MCF 10A (cell line): Measurements from ENCODE around the gene COL21A1. TPM values are rescaled to one million over a fixed set of nuclear protein-coding genes. Genes with fewer than 3 reads are reported as not detected.

ENCODE experiments used
- BruUV-seq: library from RNA; stranded (reverse); fragments of 400-500 nt; replicated peaks from 2 replicates; lab custom pipeline; 2021; lab: Mats Ljungman, UMichigan
- CTCF ChIA-PET: fragments of 300-600 bp; sonication (Branson Sonifier 250); formaldehyde crosslinking; extraction: SDS; loops from one replicate; lab custom pipeline; 2021; ENCODE audit warnings: antibody characterized with exemption, inconsistent platforms; lab: Yijun Ruan, JAX
- POLR2A ChIA-PET: fragments of 300-600, 350-650 bp; sonication (Branson Sonifier 250); formaldehyde crosslinking; extraction: SDS; loops from one replicate; lab custom pipeline; 2020; ENCODE audit warnings: antibody characterized with exemption, inconsistent platforms; lab: Yijun Ruan, JAX
- DNase-seq: peaks from one replicate; pipeline ENCODE4 v3.0.0-alpha.2; 2018; ENCODE audit not compliant: unreplicated experiment
- H3K27ac Mint-ChIP-seq: one replicate; pipeline ENCODE4 v1.8.0; 2022; ENCODE audit warnings: mild to moderate bottlenecking, low read depth, mixed read lengths; ENCODE audit not compliant: unreplicated experiment
- H3K27me3 Mint-ChIP-seq: one replicate; pipeline ENCODE4 v1.8.0; 2022; ENCODE audit warnings: mixed read lengths; ENCODE audit not compliant: insufficient read depth, unreplicated experiment
- H3K36me3 Mint-ChIP-seq: one replicate; pipeline ENCODE4 v1.8.0; 2022; ENCODE audit warnings: mild to moderate bottlenecking, moderate library complexity, mixed read lengths; ENCODE audit not compliant: insufficient read depth, unreplicated experiment
- H3K4me1 Mint-ChIP-seq: one replicate; pipeline ENCODE4 v1.8.0; 2022; ENCODE audit warnings: mixed read lengths; ENCODE audit not compliant: insufficient read depth, unreplicated experiment
- H3K4me3 Mint-ChIP-seq: one replicate; pipeline ENCODE4 v1.8.0; 2022; ENCODE audit warnings: mild to moderate bottlenecking, moderate library complexity, mixed read lengths; ENCODE audit not compliant: unreplicated experiment
- H3K9me3 Mint-ChIP-seq: one replicate; pipeline ENCODE4 v1.8.0; 2022; ENCODE audit warnings: mixed read lengths; ENCODE audit not compliant: unreplicated experiment
- CTCF ChIP-seq: fragments of 200-600 bp; IDR thresholded peaks from one replicate; pipeline ENCODE4 v1.8.0; 2022; ENCODE audit warnings: antibody characterized with exemption, mild to moderate bottlenecking; ENCODE audit not compliant: unreplicated experiment
- intact Hi-C: fragments of 100-400 bp; cut with micrococcal nuclease; formaldehyde crosslinking; loops from 2 replicates; pipeline ENCODE4 v1.14.1; 2022
- total RNA-seq: library from RNA; stranded (reverse); gene quantifications from 2 replicates; pipeline ENCODE4 v1.2.3, GENCODE V29; 2022

Gene COL21A1
- total RNA-seq, 1 experiment from 2014 or later: 1.8 TPM

GRCh38 chr6:56093776-56094175 lies 153.6 kb downstream of the COL21A1 start:
- DNase-seq: no peak
- ChIA-PET CTCF (interaction anchor here (0.7 kb wide), 1 partner anchor 486 kb away, joined by 5 read pairs; no protein-coding TSS in a partner anchor), POLR2A (interaction anchor here (0.6 kb wide), 1 partner anchor 76 kb away, joined by 3 read pairs; no protein-coding TSS in a partner anchor)
- no TSS peak for BruUV-seq
- Mint-ChIP-seq H3K27ac (no peak overlapping the region), H3K27me3 (no peaks in the 10 kb centered on the region), H3K36me3 (no peaks in the 10 kb centered on the region), H3K4me1 (peaks cover 8% of the 10 kb centered on the region), H3K9me3 (peaks cover 7% of the 10 kb centered on the region), H3K4me3 (no peak overlapping the region)
- intact Hi-C loops: no loop called here
- TF ChIP-seq CTCF: no peak

GRCh38 chr6:56091159-56091869 lies 156.1 kb downstream of the COL21A1 start:
- Mint-ChIP-seq H3K27me3 (no peaks in the 10 kb centered on the region), H3K4me1 (peaks cover 8% of the 10 kb centered on the region), H3K36me3 (no peaks in the 10 kb centered on the region), H3K4me3 (no peak overlapping the region), H3K9me3 (peaks cover 16% of the 10 kb centered on the region), H3K27ac (peak overlapping the region; percentile 67)
- ChIA-PET POLR2A (interaction anchor here (0.7 to 1.8 kb wide), 2 partner anchors 9 to 21 kb away, joined by 3 to 7 read pairs; no protein-coding TSS in a partner anchor), CTCF (interaction anchor here (0.6 kb wide), 1 partner anchor 200 kb away, joined by 3 read pairs; no protein-coding TSS in a partner anchor)
- peak; percentile 62 for DNase-seq
- intact Hi-C loops: no loop called here
- no peak for TF ChIP-seq CTCF
- no TSS peak for BruUV-seq

GRCh38 chr6:56088641-56089040 lies 158.7 kb downstream of the COL21A1 start:
- CTCF ChIA-PET: interaction anchor here (0.7 kb wide), 1 partner anchor 113 kb away, joined by 3 read pairs; no protein-coding TSS in a partner anchor
- TF ChIP-seq CTCF: no peak
- DNase-seq: no peak
- Mint-ChIP-seq H3K27ac (no peak overlapping the region), H3K9me3 (peaks cover 9% of the 10 kb centered on the region), H3K27me3 (no peaks in the 10 kb centered on the region), H3K36me3 (no peaks in the 10 kb centered on the region), H3K4me1 (peaks cover 8% of the 10 kb centered on the region), H3K4me3 (no peak overlapping the region)
- BruUV-seq: no TSS peak
- POLR2A ChIA-PET: no interaction called here
- intact Hi-C loops: no loop called here

GRCh38 chr6:56087421-56087820 lies 160.0 kb downstream of the COL21A1 start:
- no peak overlapping the region for H3K27ac Mint-ChIP-seq
- POLR2A ChIA-PET: no interaction called here
- CTCF ChIA-PET: no interaction called here

More at GRCh38 chr6:56087421-56087820, 160.0 kb downstream of the COL21A1 start:
- TF ChIP-seq CTCF: no peak
- BruUV-seq: no TSS peak
- no peak overlapping the region for H3K4me3 Mint-ChIP-seq
- peaks cover 8% of the 10 kb centered on the region for H3K4me1 Mint-ChIP-seq
- H3K36me3 Mint-ChIP-seq: no peaks in the 10 kb centered on the region
- no peak for DNase-seq
- no peaks in the 10 kb centered on the region for H3K27me3 Mint-ChIP-seq
- H3K9me3 Mint-ChIP-seq: peaks cover 9% of the 10 kb centered on the region
- intact Hi-C loops: no loop called here
